ENCODE measurements around the gene AGAP1. TPM values are rescaled to one million over a fixed set of nuclear protein-coding genes. Genes with fewer than 3 reads are reported as not detected.

The AGAP1 gene
- total and polyA plus RNA-seq, 2 donors (not counting 3 experiments of a cell fraction or from before 2014, with no cell fraction given) = 10.2 to 20.9 TPM

DNA sequence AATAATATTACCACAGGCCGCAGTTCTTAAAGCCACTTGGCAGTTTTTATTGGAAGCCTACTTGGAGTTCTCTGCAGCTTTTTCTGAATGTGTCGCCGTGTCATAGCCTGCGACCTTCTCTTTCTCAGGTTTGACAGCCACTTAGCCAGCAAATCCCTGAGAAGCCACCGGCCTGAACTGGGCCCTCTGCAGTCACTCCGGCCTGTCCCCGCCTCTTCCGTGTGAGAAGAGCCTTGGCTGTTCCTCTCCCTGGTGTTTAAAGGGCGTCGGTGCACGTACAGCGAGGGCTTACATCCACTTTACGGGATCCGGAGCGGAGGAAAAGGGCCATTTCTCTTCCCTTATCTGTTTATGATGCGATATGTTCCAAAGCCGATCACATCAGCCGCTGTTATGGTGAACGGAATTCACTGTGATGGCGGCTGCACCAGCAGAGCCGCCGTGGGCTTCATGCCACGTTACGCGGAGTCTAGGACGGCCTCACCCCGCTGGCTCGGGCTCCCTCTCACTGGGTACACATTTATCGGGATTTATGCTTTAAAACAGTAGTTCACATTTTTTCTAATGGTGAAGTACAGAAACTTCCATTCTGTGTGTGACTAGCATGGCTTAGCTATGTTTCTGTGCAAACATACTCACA lies 607.6 kb downstream of the AGAP1 start:
- no peak overlapping the region for H2AFZ ChIP-seq (ENCODE audit: low read depth, low read length)
- peaks cover 12% of the 10 kb centered on the region for H3K4me1 ChIP-seq (ENCODE audit: control insufficient read depth, extremely low read depth, insufficient read depth, low read length)
- FAIRE-seq (no peak), DNase-seq (ENCODE audit: low read depth, low spot score) (no peak)
- TF ChIP-seq FOS (IDR thresholded peaks at IDR 0.05; ENCODE audit: borderline replicate concordance, insufficient read depth, low read length) = no peak
- TF ChIP-seq POLR2A (IDR thresholded peaks at IDR 0.05; ENCODE audit: low read depth, low read length) = no peak
- TF ChIP-seq JUN (IDR thresholded peaks at IDR 0.05; ENCODE audit: borderline replicate concordance, insufficient read depth, insufficient read length, low read depth) = no peak
- TF ChIP-seq EZH2 (IDR thresholded peaks at IDR 0.05; ENCODE audit: borderline replicate concordance, low read depth, low read length, severe bottlenecking) = no peak
- no peak for TF ChIP-seq GATA2 (IDR thresholded peaks at IDR 0.05; ENCODE audit: insufficient read depth, insufficient read length, low read depth, low read length)
- TF ChIP-seq MYC (IDR thresholded peaks at IDR 0.05; ENCODE audit: low read depth, low read length) = no peak
- TF ChIP-seq, protein P1, sequence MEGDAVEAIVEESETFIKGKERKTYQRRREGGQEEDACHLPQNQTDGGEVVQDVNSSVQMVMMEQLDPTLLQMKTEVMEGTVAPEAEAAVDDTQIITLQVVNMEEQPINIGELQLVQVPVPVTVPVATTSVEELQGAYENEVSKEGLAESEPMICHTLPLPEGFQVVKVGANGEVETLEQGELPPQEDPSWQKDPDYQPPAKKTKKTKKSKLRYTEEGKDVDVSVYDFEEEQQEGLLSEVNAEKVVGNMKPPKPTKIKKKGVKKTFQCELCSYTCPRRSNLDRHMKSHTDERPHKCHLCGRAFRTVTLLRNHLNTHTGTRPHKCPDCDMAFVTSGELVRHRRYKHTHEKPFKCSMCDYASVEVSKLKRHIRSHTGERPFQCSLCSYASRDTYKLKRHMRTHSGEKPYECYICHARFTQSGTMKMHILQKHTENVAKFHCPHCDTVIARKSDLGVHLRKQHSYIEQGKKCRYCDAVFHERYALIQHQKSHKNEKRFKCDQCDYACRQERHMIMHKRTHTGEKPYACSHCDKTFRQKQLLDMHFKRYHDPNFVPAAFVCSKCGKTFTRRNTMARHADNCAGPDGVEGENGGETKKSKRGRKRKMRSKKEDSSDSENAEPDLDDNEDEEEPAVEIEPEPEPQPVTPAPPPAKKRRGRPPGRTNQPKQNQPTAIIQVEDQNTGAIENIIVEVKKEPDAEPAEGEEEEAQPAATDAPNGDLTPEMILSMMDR (IDR thresholded peaks at IDR 0.05; ENCODE audit: extremely low read depth in 1 of 2, insufficient read depth in 1 of 2, low read depth in 1 of 2, low read length in 2 of 2) = no peak
- TF ChIP-seq, protein P2, sequence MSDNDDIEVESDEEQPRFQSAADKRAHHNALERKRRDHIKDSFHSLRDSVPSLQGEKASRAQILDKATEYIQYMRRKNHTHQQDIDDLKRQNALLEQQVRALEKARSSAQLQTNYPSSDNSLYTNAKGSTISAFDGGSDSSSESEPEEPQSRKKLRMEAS (IDR thresholded peaks at IDR 0.05; ENCODE audit: insufficient read depth, insufficient read length) = no peak
- no peak for TF ChIP-seq POLR2AphosphoS5 (IDR thresholded peaks at IDR 0.05; ENCODE audit: insufficient read depth, low read depth, low read length)
- H3K36me3 ChIP-seq (ENCODE audit: control insufficient read depth in 2 of 2, extremely low read depth in 1 of 2, insufficient read depth in 2 of 2, low read length in 2 of 2) = no peaks in the 10 kb centered on the region
- CTCF ChIA-PET = no interaction called here
- no peak overlapping the region for H3K4me3 ChIP-seq (replicated peaks in 1 of 3; ENCODE audit: insufficient read depth in 1 of 3, low read depth in 1 of 3, low read length in 3 of 3)
- POLR2A ChIA-PET = no interaction called here
- no peaks in the 10 kb centered on the region for H3K27me3 ChIP-seq (ENCODE audit: control insufficient read depth in 2 of 2, insufficient read depth in 2 of 2, low read length in 2 of 2)
- H3K27ac ChIP-seq (ENCODE audit: insufficient read depth, low read depth, low read length) = no peak overlapping the region
- intact Hi-C loops (cut with micrococcal nuclease) (no loop called here), dilution Hi-C loops (cut with MboI; ENCODE audit: extremely low pct_ligation_motif_present, low sequenced_read_pairs) (no loop called here)
- no peaks in the 10 kb centered on the region for H3K79me2 ChIP-seq (ENCODE audit: control insufficient read depth, insufficient read depth, low read length)
- no peaks in the 10 kb centered on the region for H3K9me1 ChIP-seq (replicated peaks; ENCODE audit: control insufficient read depth, extremely low read depth, insufficient read depth, low read length)
- no peaks in the 10 kb centered on the region for H4K20me1 ChIP-seq (replicated peaks; ENCODE audit: control insufficient read depth, extremely low read depth, insufficient read depth, low read length)
- no TSS peak for BruUV-seq (replicated peaks)
- H3K9ac ChIP-seq (replicated peaks; ENCODE audit: extremely low read depth, insufficient read depth, low read length) = no peak overlapping the region
- H3K9me3 ChIP-seq (replicated peaks; ENCODE audit: control insufficient read depth, insufficient read depth, low read length) = no peaks in the 10 kb centered on the region
- no peak overlapping the region for H3K4me2 ChIP-seq (ENCODE audit: insufficient read depth, low read length)

Measured in endothelial cell of umbilical vein (primary cell).